ENCODE measurements around the gene FHL3.
A peak's percentile ranks its signal among the peaks of the same experiment; 100 is the strongest.

FHL3 gene

DNA sequence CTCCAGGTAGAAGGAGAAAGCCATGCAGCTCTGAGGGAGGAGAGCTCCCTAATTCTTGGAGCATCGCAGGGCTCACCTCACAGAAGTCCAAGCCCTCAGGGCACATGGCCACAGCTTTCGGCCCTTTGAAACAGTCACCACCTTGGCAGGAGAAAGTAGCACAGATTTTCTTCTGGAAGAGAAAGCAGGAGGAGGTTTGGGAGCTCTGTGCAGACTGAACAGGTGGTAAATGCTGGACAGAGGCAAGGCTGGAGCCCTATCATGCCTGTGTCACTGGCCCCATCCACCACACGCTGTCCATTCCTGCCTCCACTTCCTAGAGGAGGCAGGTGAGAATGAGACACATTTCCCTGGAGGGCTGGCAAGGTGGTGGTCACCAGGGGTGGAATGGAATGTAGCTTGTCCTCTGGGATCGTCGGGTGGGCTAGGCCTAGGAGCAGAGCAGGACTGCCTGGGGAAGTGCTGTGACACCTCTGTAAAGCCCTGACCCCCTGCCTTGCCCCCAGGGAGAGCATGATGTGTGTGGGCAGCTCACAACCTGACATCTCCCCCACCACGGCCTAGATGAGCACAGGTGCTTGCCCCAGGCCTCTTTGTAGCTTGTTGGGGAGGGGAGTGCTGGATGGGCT is 55.7 kb downstream of the FHL3 start:
- Histone ChIP-seq H3K9me3 (replicated peaks in 1 of 11) (no peaks in the 10 kb centered on the region), H3K27ac (no peak overlapping the region), H3K4me3 (no peak overlapping the region), H3K9ac (no peak overlapping the region), H4K20me1 (peaks cover 0 to 8% (median 0%) of the 10 kb centered on the region in 11 experiments; a peak in 4 of 22 replicates), H3K27me3 (no peaks in the 10 kb centered on the region), H3K4me1 (peaks cover 44 to 59% (median 54%) of the 10 kb centered on the region in 10 experiments), H3K4me2 (peak overlapping the region in 1 of 11 experiments; percentile 89; a peak in 2 of 22 replicates), H3K36me3 (peaks cover 0 to 10% (median 0%) of the 10 kb centered on the region in 11 experiments; a peak in 5 of 22 replicates)
- TF ChIP-seq Cebpa-rat (IDR thresholded peaks at IDR 0.05), result no peak

DNA sequence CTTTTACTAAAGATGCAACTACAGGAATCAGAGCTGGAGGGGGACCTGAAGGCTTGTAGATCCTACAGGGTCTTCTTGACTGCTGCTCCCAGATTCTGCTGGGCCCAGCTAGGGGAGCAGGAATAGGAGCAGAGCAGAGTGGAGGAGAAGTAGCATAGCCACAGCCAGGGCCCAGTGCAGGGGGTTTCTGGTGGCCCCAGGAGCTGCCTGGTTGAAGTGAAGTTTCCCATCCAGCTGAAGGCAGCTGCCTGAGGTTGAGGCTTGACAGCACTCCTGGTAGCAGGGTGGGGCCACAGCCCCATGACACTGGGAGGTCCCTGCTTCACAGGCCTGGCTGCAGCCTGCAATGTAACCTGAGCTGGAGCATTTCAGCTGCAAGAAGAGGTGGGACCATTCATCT is 56.5 kb downstream of the FHL3 start:
- peaks cover 0 to under 1% (median 0%) of the 10 kb centered on the region in 11 experiments; a peak in 2 of 22 replicates for H4K20me1 ChIP-seq
- H3K9ac ChIP-seq, result peak overlapping the region in 1 of 11 experiments; percentile 68; a peak in 1 of 22 replicates
- no peak overlapping the region for H3K4me3 ChIP-seq
- peaks cover 36 to 57% (median 49%) of the 10 kb centered on the region in 10 experiments for H3K4me1 ChIP-seq
- H3K4me2 ChIP-seq, result peak overlapping the region in 2 of 11 experiments; percentile 89 to 96; a peak in 4 of 22 replicates
- no peak for TF ChIP-seq Cebpa-rat (IDR thresholded peaks at IDR 0.05)
- H3K27ac ChIP-seq, result peak overlapping the region in 5 of 11 experiments; percentile 3 to 91 (median 86); a peak in 6 of 22 replicates
- no peaks in the 10 kb centered on the region for H3K27me3 ChIP-seq
- peaks cover 0 to 17% (median 6%) of the 10 kb centered on the region in 11 experiments; a peak in 13 of 22 replicates for H3K36me3 ChIP-seq
- no peaks in the 10 kb centered on the region for H3K9me3 ChIP-seq (replicated peaks in 1 of 11)

DNA sequence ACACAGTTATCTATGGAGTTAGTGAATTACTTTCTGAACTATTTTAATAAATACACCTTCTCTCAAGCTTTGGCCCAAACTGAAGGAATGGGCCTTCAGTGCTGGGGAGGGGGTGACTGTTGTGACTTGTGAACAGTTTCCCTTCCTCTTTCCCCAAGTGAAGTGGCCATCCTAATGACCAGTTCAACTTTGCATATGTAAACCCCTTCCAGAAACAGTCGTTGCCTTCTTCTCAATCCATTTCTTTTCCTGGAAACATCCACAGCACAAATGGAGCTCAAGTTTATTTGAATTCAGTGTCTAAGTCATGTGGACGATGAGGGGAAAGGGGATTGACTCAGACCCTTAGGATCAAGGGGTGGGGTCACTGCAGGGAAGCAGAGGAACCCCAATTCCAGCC is 57.1 kb downstream of the FHL3 start:
- Histone ChIP-seq H3K9me3 (replicated peaks in 1 of 11) (no peaks in the 10 kb centered on the region), H3K9ac (peak overlapping the region in 2 of 11 experiments; percentile 68 to 89; a peak in 2 of 22 replicates), H3K4me3 (no peak overlapping the region), H3K27ac (peak overlapping the region in 5 of 11 experiments; percentile 3 to 91 (median 86); a peak in 7 of 22 replicates), H3K4me1 (peaks cover 33 to 57% (median 45%) of the 10 kb centered on the region in 10 experiments), H4K20me1 (no peaks in the 10 kb centered on the region; a peak in 1 of 22 replicates), H3K36me3 (peaks cover 0 to 23% (median 12%) of the 10 kb centered on the region in 11 experiments; a peak in 15 of 22 replicates), H3K27me3 (no peaks in the 10 kb centered on the region), H3K4me2 (peak overlapping the region in 3 of 11 experiments; percentile 89 to 96 (median 92); a peak in 6 of 22 replicates)
- no peak for TF ChIP-seq Cebpa-rat (IDR thresholded peaks at IDR 0.05)

- H3K9ac ChIP-seq, result peak overlapping the region; percentile 70 to 92 (median 84); a peak in 19 of 22 replicates
- peak overlapping the region; percentile 66 to 92 (median 80); a peak in 16 of 20 replicates for H3K4me3 ChIP-seq
- H4K20me1 ChIP-seq, result no peaks in the 10 kb centered on the region
- peak overlapping the region; percentile 89 to 98 (median 95) for H3K4me2 ChIP-seq
- TF ChIP-seq Cebpa-rat (IDR thresholded peaks at IDR 0.05), result no peak
- peaks cover 0 to 29% (median 13%) of the 10 kb centered on the region in 11 experiments; a peak in 15 of 22 replicates for H3K36me3 ChIP-seq
- H3K4me1 ChIP-seq, result peaks cover 30 to 54% (median 40%) of the 10 kb centered on the region in 10 experiments
- no peaks in the 10 kb centered on the region for H3K9me3 ChIP-seq (replicated peaks in 1 of 11)
- H3K27me3 ChIP-seq, result no peaks in the 10 kb centered on the region
- peak overlapping the region; percentile 72 to 91 (median 85) for H3K27ac ChIP-seq
Observed at GRCh38 chr1:37947364-37947763, 58.0 kb downstream of the FHL3 start.
